GM21515 (cell line): ENCODE data around the gene RBM6.
"Not testable (repeated sequence)": the region's sequence is repeated elsewhere in the genome, so short reads cannot be mapped to it uniquely, and the experiment has no call there.

Source experiments
- ATAC-seq: cut with Tn5 transposase; IDR thresholded peaks from one replicate; pipeline ENCODE4 v1.9.1; 2021; ENCODE audit not compliant: unreplicated experiment

The RBM6 gene

DNA sequence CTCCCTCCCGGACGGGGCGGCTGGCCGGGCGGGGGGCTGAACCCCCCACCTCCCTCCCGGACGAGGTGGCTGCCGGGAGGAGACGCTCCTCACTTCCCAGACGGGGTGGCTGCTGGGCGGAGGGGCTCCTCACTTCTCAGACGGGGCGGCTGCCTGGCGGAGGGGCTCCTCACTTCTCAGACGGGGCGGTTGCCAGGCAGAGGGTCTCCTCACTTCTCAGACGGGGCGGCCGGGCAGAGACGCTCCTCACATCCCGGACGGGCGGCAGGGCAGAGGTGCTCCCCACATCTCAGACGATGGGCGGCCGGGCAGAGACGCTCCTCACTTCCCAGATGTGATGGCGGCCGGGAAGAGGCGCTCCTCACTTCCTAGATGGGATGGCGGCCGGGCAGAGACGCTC is 145.0 kb downstream of the RBM6 start:
- ATAC-seq = not testable (repeated sequence)

DNA sequence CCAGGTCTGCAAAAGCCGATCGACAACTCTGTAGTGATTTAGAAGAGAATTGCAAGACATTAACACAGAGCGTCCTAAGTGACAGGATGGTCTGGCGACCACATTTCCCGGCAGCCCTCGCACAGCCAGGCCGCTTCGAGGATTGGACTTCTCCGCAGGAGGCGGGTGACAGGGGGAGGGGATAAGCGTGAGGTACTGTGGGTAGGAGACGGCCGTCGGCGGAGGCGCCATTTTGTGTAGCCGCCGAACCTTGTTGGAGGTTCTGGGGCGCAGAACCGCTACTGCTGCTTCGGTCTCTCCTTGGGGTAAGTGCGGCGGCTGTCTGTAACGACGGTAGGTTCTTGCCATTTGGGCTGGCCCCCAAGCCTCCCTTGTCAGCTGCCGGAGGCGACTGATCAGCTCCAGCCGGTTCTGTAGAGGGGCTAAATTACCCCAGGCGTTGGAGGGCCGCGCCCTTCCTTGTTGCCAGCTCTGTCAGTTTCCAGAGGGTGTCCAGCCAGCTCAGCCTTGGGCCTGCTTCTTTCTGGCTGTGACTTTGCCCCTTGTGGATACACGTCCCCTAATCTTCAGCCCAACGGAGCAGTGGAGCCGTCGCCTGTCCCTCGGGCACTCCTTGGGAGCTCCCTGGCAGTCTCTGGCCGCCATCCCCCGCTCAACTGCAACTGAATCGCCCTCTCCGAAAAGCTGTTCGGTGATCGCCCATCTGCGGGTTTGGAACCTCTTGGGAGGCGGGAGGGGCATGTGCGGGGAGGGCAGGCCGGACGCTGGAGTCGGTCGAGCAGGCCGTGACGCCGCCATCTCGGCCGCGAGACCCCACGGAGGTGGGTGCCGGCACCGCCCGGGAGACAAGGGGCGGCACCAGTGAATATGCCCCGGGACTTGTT is 149.0 kb downstream of the RBM6 start, which contains the start of gene RBM5:
TSS of gene RBM5 (plus strand) at position 195 of the 884 bp plus-strand sequence. CDS start 1,516 bp downstream, outside the sequence.
- ATAC-seq = peak; percentile 96

DNA sequence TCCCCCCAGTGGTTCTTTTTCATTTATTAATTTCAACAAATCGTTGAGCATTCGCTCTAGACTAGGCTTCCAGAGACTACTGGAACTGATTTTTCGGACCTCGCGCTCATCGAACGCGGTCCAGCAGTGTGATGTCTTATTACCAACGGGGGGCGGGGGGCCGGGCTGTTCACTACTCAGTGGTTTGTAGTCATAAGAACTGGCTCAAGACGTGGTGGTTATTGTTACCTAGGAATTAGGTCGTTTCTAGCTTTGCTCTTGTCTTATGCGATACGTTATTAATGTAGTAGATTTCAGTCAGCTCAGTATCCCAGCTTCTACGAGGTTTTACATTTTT is 149.6 kb downstream of the RBM6 start:
- ATAC-seq = peak; percentile 15

DNA sequence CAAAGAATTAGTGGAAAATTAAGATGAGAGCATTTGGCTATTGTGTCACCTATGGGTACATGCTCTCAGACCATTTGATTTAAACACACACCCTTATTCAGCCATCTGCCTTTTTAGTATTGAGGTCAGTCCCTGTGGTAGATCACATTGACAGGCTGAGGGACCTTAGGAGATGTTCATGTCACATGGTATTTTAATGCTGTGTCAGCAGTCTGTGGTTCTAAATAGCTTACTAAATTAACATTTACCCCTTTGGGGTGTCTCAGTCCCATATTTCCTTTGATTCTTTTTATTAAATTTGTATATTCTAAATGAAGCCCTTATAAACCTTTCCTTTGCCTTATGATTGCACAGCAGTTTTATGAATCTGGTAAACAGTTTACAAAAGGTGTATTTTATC is 151.0 kb downstream of the RBM6 start:
- ATAC-seq = no peak

DNA sequence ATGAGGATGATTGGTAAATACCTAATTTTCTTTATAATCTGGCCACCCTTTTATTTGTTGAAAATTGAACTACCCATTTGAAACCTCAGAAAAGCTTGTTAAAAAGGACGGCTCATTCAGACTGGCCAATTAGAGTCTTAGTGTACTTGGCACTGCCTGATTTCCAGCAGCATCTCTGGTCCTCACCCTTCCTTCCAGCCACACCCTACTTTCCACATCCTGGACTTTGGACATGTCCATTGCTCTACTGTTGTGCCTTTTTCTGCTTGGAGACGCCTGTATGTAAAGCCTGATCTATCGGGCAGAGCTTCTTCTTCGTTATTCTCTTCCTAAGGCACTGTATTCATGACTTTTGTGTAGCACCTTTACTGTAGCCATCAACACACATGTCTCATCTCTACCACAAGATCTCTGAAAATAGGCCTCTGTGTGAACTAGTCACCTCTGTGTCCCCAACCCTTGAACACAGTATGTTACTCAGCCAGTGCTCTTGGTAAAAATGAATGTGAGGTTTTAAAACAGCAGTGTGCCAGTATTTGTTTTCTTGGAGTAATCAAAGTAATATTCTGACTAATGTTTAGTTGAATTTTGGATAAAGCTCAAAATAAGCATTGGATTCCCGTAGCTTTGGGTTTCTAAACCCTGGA is 155.5 kb downstream of the RBM6 start:
- ATAC-seq = no peak

DNA sequence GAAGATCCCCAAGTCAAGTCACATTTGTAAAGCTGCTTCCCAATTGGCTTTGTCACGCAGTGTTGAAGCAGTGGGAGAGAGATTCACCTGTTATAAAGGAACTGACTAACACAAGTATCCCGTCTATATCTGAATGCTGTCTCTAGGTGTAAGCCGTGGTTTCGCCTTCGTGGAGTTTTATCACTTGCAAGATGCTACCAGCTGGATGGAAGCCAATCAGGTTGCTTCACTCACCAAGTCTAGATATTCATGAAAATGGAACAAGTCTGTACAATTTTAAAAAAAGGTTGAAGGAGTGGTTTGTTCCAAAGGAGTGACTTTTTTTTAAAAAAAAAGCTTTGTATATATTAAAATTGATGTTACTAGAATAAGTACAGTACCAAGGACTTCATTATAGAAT is 160.4 kb downstream of the RBM6 start:
- ATAC-seq = no peak

DNA sequence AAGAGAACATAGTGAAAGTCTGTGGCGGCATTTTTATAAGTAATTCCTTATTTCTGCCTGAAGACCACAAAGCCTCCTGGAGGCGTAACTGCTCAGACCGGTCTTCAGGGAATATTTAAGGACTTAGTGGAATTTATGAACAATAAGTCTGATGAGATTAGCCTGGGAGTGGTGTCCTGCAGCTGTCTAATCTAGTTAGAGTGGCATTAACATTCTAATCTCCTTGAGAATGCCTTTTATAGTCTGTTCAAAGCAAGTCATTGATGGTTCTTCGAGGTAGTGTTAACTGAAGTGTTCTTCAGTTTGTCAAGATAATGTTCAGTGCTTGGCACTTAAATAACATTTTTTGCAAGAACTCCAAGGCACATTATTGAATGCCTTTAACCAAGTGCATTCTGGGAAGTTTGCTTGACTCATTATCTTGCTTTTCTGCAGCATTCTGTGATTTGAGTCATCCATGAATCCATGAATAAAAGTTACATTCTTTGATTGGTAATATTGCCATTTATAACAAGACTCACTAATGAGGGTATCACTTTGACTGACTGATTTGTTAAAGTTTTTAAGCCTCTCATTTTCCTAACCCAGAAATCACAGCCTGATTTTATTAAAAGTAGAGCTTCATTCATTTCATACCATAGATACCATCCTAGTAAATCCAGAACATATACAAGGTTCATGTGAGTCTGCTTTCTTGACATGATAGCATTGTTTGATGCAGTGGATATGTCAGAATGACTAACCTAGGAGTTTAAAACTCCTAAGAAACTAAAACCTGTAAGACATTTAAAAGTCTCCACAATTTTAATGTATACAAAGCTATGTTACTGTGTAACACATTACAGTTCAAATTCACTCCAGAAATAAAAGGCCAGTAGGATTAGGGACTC is 161.3 kb downstream of the RBM6 start:
- ATAC-seq = no peak

DNA sequence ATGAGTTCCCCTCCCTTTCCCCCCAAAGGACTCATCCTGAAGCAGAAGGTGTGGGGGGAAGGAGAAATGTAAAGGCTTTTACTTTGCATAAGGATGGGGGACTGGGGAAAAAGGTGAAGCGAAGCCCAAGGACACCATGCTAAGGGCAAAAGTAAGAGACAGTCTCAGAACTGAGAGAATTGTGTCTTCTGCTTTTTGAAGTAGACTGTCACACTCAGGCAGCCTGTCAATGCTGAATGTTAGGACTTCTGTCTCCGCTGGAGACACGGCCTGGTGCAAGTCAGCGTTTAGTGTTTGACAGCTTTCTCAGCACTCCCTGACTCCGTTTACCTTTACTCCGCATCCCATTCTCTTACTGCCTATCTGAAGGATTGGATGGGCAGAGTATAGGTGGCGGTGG is 162.6 kb downstream of the RBM6 start:
- no peak for ATAC-seq

DNA sequence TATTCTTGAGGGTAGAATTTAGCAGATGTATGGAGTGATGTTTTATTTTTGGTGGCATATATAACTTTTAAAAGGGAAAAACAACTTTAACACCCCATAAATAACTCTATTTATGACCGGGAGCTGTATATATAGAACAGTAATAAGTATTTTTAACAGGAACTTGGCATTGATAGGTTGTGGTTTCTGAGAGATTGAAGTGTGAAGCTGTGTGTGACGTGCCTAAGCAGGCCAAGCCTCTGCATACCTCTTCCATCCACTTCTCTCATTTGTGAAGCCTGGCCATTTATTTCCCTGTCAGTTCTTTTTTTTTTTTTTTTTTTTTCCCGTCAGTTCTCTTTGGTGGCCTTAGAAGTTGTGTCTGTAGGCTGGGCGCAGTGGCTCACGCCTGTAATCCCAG is 171.8 kb downstream of the RBM6 start:
- no peak for ATAC-seq

DNA sequence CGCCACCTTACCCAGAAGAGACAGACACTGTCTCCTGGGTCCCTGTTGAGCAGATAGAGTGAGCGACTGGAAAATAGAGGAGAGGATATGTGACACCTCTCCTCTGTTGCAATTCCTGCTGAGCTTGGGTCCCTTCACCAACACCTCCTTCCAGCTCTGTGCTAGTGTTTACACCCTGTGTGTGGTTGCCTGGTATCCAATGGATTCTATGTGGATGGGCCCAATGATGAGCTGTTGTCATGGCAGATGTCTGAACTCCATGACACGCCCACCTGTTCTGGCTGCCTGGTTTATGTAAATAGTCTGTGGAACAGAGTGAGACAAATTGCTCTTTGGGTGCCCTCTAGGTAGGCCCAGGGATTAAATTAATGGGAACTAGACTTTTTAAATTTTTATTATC is 172.5 kb downstream of the RBM6 start:
- no peak for ATAC-seq

DNA sequence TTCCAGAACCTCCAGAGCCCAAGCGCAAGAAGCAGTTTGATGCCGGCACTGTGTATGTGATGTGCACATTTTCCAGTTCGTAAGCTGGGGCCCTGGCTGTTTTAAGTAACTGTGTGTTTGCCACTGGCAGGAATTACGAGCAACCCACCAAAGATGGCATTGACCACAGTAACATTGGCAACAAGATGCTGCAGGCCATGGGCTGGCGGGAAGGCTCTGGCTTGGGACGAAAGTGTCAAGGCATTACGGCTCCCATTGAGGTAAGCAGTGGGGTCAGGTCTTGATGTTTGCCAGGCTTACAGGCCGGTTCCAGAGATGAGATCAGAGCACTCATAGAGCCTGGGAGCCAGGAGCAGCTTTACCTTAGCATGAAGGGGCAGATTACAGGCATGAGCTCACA is 177.2 kb downstream of the RBM6 start:
- ATAC-seq = no peak

DNA sequence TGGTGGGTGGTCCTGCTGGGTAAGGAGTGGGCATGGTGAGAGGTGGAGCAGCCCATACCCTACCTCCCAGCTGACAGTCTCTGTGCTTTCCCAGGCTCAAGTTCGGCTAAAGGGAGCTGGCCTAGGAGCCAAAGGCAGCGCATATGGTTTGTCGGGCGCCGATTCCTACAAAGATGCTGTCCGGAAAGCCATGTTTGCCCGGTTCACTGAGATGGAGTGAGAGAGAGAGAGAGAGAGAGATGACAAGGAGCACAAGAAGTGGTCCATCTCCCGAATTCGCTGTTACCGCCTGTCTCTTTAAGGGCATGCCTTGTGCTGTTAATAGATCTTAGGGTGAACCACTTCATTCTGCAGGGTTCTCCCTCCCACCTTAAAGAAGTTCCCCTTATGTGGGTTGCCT is 178.3 kb downstream of the RBM6 start:
- no peak for ATAC-seq

DNA sequence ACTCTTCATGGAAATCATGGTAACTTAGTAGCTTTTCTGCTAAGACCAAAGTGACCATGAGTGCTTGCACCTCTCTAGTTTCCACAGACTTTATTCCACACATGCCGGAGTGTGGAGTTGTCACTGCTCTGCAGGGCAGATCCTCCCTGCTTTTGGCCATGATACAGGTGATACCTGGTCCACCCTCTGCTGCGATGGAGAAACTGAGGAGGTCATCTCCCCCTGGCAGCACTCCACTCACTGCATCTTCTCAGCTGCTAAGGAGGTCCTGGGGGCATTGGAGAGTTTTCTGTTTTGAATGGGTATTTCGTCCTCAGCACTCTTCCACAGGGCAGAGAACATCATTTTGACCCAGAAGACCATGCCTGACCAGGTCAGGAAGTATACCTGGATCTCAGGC is 179.8 kb downstream of the RBM6 start:
- ATAC-seq = no peak

DNA sequence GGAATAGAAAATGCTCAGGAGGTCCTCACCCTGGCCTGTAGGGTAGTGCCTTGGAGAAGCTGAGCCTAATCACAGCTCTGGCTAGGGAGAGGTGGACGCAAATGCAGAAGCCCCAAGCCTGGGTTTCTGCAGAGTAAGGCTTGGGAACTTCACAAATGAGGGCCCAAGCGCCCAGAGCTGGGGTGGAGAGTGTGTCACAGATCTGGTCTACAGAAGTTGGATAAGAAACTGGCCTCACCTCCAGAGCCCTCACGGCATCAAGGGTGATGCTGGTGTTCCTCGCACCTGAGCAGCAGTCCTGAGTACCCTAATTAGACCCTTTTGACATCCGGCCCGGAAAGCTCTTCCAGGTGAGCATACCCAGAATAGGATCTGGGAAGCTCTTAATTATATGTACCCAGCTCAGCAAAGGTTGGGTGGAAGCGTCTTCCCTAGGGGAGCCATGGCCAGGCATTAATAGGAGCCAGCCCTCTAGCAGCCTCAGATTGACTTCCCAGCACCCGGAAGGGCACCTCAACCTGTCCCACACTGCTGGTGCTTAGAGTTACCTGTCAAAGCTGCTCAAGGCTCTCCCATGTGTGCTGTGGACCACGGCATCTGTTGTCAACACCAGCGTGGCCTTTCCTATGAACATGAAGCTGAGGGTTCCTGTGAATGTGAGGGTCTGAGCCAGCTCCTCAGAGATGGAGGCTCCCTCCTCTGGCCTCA is 180.6 kb downstream of the RBM6 start:
- ATAC-seq = no peak

DNA sequence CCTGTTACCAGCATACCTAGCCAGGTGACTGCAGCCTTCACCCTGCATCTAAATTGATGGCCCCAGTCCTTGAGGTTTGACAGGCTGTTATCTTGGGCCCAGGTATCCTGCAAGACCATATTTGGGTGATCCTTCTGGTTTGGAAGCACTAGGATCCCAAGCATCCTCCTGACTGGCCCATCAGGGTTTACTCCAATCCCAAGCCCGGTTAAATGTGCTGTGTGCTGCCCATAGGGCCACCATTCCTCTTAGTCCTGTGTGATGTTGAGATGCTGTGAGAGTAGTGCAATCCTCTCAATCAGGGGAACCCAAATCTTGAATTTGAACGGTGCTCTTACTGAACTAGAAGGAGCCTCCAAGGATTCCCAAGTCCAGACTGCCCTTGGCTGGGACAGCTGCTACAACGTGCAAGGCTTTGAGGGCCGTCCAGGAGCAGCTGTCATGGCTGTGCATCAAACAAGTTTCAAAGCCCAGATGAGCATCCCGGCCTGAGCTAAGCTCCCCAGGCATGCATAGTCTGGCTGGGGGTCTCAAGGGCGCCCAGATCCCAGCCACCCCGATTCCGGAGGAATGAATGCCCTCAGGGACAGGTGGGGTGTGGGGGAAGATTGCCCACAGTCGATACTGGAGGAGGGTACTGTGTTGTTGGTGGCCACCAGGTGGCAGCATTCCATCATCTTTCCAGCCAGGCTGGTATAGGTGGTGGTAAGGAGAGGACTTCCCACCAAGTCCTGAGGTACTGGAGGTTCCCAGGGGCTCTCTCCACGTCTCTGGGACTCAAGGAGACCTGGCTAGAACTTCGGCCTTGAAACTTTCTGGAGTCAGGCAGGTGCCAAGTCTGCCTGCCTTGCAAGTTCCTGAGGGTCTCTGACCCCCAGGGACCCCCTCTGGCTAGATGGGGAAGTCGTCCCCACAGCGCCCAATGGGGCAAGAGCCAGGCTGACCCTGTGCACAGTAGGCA is 181.4 kb downstream of the RBM6 start:
- ATAC-seq = no peak

DNA sequence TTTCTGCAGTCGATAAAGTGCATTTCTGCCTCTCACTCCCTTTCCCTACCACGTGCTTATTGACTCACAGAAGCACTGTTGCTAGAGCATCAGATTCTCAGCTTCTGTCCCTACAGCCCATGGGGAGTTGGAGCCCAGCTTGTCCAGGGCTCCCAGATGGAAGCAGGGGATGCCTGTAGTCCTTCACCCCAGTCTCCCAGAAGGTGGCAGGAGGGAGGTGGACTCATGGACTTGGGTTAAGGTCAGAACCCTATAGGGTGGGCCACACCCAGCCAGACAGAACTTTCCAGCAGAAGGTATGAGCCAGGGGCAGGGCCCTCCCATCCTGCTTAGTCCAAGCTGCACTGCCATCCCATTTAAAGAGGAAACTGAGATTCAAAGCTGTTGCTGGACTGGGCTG is 182.1 kb downstream of the RBM6 start:
- no peak for ATAC-seq

DNA sequence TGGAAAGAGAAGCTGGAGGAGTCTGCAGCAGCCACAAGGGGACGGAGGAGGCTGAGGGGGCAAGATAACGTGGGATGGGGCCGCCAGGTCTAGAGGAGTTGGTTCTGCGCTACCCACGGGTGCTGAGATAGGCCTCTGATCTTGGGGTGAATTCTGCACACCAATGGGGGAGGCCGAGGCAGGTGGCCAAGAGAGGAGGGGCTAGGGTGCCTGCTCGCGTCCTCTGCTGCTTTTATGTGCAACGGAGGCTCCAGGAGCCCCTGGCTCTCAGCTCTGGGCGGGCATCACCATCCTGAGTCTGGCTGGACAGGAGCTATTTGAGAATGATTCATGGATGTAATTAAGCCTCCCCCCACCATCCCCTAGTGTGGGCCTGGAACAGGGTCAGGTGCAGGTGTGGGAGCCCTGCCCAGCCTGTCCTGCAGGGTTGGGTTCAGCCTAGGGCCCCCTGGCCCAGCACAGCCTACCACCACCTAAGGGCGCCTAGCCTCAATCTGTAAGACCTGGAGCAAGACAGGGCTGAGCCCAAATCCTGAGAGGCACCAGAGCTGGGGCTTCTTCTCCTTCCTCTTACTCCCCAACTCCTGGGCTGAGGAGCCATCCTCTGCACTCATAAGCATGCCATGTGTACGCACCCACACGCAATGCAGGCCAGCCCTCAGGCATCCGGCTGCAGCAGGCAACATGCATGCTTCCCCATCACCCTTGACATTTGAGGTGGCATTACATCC is 182.9 kb downstream of the RBM6 start:
- ATAC-seq = no peak

DNA sequence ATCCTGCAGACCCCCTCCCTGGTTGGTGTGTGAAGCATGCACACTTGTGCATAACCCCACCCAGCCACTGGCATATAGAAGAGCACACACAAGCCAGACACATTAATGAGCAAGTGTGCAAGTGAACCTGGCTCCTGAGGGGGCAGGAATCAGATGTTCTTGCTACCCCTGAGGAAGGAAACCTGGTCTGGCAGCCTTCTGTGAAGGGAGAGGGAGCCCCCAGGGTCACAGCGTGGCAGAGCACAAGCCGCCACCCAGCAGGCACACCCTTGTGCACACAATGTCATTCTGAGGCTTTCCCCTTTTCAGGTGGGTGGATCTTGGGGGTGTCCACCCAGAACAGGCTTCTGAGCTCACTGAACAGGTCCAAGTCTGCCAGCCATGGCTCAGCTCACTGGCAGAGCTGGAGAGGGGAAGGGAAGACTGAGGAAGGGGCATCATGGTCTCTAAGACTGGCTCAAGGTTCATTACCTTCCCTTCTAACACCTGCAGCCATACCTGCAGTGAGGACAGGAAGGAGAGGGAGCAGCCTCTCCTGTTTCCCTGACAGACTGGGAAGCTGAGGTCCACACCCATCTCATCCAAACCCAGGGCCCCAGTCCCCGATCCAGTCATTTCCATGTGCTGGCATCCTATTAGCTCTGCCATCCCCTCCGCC is 183.6 kb downstream of the RBM6 start:
- ATAC-seq = no peak
